Measurements from ENCODE around the gene PLD3.

Gene PLD3, protein sequence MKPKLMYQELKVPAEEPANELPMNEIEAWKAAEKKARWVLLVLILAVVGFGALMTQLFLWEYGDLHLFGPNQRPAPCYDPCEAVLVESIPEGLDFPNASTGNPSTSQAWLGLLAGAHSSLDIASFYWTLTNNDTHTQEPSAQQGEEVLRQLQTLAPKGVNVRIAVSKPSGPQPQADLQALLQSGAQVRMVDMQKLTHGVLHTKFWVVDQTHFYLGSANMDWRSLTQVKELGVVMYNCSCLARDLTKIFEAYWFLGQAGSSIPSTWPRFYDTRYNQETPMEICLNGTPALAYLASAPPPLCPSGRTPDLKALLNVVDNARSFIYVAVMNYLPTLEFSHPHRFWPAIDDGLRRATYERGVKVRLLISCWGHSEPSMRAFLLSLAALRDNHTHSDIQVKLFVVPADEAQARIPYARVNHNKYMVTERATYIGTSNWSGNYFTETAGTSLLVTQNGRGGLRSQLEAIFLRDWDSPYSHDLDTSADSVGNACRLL

DNA sequence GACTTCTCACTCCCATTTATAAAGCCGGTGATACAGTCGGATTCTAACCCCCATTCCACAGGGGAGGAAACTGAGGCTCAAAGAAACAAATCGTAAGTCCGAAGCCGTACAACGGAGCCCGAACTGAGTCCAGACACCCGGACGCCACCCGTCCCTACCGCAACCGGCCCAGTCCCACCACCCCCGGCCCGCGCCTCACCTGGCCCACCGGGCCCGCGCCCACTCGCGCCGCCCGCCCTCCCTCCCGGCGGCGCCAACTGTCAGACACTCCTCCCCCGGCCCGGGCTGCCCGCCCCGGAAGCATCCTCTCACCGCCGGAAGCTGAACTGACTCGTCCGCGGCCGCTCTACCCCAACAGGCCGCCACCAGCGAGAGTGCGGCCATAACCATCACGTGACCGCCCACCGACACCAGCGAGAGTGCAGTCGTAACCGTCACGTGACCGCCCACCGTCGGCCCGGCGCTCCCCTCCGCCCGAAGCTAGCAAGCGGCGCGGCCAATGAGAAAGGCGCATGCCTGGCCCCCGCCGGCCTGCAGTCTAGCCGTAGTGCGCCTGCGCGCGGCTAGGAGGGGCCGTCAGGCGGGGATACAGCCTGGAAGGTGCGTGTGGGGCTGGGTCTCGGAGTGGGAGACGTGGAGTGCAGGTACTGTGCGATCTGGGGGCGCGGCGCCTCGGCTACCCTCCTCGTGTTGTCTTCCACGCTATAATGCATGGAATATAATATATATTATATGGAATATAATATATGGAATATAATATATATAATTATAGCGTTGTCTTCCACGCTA, at the start of gene PLD3, which contains the start of gene C19orf47:
Gene PLD3, plus strand, starts transcription at position 571 of the 789 bp plus-strand sequence. CDS start 17,789 bp downstream, outside the sequence.
Gene C19orf47, minus strand, starts transcription at position 273 of the 789 bp plus-strand sequence. CDS start 6,540 bp downstream, outside the sequence.
- peak; percentile 92 for FAIRE-seq

DNA sequence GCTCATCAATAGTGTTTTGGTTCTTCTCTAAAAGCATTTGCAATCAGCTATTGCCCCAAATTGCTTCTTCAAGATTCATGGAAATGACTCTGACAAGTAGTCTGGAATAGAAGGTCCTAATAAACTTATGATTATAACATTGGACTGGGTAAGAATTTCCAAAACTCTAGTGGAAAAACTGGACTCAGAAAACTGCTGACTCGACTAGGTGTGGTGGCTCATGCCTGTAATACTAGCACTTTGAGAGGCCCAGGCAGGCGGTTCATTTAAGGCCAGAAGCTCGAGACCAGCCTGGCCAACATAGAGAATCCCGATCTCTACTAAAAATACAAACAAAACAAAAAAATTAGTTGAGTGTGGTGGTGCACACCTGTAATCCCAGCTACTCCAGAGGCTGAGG, 47.8 kb upstream of the PLD3 start:
- FAIRE-seq: no peak

DNA sequence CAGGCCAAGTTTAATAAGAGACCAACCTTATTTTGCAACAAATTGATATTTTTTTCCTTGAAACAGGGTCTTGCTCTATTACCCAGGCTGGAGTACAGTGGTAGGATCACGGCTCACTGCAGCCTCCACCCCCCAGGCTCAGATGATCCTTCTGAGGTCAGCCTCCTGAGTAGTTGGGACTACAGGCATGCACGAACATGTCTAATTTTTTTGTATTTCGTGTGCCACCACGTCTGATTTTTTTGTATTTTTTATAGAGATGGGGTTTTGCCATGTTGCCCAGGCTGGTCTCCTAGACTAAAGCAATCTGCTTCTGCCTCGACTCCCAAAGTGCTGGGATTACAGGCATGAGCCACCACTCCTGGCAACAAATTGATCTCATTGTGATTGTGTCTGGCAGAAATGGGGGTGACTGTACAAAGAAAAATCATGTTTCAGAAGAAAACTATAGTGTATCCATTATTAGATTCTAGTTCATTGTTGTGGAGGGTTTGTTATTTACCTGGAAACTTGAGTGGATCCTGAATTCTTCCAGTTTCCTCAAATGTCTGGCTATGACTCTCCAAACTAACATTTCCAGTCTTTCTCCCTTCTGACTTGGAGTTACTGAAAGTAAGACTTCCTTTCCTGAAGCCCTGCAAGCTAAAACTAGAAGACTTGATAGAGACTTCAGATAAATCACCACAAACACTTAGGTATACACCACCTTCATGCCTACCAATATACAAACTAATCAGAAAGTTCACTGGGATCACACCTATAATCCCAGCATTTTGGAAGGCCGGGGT, 46.1 kb upstream of the PLD3 start:
- no peak for FAIRE-seq

DNA sequence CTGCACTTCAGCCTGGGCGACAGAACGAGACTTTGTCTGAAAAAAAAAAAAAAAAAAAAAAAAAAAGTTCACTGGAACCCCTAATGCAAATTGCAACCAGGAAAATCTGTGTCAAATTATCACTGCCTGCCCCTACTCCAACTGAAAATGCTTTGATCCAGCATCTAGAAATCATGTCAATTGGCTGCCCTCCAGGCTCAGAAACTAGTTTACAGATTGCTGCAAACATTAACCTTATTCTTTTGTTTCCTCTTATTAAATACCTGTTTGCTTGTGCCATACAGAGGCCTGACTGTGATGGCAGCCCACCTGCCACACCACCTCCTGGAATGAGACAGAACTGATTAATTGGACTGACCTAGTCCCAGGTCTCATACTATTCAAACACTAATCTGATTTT, 44.7 kb upstream of the PLD3 start:
- FAIRE-seq: no peak

DNA sequence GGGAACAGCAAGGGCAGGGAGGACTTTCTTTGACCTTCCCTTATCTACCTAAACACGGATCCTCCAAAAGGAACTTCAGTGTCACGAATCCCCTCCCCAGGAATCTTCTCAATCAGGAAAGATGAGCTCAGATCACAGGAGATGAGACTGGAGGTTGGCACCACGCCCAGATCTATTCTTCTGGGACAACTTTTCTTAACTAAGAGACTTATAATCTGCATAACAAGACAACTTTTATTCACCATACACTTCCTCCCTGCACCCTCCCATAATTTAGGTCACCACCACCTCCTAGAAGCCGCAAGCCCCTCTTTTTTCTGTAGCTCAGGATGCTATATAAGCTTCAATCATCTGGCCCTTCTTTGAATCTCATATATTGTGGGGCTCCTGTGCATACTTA, 44.2 kb upstream of the PLD3 start:
- FAIRE-seq: no peak

DNA sequence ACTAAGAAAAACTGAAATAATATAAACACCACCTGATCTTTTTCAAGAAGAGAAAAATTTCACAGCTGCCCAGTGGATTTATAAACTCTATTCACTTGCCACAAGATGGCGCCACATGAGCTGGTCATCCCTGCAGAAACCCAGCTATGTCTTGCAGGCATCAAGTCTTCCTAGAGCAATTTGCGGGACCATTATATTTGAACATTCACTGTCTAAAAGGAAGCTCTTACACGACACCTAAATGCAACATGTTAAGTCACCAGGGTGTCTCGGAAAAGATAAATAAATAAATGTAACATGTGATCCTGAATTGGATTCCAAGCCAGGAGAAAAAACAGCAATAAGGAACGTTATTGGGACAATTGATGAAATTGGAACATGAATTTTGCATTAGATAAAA, 43.1 kb upstream of the PLD3 start:
- FAIRE-seq: peak; percentile 98

DNA sequence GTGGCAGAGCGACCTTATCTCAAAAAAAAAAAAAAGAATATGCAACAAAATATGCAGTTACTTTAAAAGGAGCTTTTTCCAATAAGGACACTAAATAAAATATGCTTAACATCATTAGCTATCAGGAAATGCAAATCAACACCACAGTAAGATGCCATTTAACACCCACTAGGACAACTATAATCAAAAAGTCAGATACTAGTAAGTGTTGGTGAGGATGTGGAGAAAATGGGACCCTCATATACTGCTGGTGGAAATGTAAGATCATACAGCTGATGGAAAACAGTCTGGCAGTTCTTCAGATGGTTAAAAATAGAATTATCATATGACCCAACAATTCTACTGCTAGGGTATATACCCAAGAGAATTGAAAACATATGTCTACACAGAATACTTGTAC, 38.8 kb upstream of the PLD3 start:
- no peak for FAIRE-seq

DNA sequence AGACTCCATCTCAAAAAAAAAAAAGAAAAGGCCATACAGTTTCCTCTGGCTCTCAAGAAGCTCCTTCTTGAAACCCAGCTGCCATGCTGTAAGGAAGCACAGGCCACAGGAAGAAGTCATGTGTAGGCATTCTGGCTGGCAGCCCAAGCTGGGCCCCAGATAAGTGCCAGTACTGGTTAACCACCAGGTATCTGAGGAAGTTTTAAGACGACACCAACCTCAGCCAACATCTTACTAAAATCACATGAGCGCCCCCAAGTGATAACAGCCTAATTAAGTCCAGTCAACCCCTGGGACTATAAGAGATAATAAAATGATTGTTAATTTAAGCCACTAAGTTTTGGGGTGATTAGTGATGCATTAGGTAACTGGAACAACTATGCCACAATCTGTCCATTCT, 36.0 kb upstream of the PLD3 start:
- no peak for FAIRE-seq

DNA sequence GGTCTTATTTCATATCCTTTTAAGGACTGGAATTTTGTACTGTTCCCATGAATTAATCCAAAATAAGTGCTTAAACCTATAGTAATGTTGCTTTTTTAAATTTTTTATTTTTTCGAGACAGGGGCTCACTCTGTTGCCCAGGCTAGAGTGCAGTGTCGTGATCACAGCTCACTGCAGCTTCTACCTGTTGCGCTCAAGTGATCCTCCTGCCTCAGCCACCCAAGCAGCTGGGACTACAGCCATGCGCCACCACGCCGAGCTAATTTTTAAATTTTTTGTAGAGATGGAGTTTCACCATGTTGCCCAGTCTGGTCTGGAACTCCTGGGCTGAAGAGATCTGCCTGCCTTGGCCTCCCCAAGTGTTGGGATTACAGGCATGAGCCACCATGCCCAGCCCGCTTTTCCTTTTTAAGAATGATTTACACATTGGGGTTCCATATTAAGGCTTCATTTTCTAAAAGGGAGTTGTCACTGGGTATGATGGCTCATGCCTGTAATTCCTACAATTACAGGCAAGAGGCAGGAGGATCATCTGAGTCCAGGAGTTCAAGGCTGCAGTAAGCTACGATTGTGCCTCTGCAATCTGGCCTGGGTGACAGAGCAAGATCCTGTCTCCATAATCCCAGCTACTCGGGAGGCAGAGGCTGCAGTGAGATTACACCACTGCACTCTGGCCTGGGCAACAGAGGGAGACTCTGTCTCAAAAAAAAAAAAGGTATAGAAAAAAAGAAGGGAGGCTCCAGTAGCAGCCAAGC, 35.1 kb upstream of the PLD3 start:
- FAIRE-seq: no peak

DNA sequence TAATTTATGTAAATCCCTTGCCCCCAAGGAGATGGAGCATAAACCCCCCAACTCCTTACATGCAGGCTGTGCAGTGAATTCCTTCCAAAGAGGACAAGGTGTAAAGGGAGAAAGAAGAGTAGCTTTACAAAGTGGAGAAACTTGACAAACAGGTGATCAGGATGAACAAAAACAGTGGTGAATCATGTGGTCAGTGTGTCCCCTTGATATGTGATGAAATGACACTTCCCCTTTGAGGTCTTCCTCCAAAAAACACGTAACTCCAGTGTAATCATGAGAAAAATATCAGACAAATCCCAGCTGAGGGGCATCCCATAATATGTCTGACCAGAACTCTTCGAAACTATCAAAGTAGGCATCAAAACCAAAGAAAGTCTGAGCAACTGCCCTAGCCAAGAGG, 33.8 kb upstream of the PLD3 start:
- no peak for FAIRE-seq

DNA sequence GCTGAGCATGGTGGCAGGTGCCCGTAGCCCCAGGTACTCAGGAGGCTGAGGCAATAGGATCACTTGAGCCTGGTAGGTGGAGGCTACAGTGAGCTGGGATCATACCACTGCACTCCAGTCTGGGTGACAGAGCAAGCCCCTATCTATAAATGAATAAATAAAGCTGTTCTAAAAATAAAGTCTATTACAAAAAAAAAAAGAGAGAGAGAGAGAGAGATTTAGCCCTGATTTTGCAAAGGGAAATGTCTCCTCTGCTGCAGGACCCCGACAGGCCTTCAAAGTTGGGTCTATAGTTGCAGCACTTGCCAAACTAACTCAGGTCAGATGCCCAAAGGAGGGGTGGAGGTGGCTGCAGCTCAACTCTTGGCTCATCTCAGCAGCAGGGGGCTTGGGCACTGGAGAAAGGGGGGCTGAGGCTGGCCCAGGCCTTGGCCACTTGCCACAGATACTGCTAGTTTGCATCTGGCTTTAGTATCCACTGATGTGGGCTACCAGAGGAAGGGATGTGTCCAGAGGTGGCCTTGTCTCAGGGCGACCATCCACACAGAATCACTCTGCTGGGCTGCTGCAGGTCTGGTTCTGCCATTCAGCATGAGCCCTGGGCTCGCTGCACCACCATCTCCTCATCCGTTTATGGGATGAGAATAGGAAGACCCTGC, 32.6 kb upstream of the PLD3 start:
- no peak for FAIRE-seq

DNA sequence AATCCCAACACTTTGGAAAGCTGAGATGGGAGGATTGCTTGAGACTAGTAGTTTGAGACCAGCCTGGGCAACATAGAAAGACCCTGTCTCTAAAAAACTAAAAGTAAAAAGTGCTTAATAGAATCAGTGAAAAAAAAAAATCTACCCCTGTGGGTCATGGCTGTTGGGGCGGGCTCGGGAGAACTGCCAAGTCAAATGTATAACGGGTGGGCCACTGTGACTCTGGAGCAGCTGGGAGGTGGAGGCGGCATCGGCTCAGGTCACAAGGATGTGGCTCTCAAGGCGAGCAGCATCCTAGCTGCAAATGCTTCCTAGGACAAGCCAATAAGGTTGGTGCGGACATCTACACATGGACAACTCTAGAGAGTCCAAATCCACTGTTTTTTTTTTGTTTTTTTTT, 31.2 kb upstream of the PLD3 start:
- no peak for FAIRE-seq

DNA sequence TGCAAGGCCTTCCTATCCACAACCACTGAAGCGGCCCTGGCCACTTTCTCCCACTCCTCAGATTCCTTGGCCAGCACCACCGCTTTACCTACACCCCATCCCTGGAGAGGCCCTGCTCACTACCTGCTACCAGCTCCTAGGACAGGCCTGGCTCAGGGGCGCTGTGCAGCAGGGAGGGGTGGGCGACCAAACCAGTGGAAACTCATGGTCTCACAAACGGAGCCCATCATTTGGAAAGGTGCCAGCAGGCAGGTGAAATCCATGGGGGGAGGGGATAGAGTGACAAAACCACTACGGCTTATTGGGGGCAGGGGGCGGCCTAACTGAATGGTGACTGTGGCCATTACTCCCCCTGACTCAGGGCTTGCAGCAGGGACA, 27.9 kb upstream of the PLD3 start:
- FAIRE-seq: no peak

DNA sequence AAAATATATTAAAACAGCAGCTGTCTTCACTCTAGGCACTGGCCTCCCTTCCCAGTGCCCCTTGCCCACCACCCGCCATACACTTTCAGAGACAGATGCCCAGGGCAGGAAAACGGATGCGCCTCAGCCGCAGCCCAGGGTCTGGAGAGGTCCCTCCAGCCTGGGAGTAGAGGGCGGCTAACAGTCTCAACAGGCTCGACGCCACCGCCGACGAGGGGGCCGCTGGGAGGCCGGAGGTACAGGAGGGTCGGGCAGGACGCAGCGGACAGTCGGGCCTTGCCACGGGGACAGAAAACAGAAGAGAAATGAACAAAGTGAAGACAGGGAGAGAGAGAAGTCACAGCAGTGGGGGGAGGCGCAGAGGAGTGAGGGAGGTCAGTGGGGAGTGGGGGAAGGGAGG, 27.4 kb upstream of the PLD3 start:
- FAIRE-seq: no peak

DNA sequence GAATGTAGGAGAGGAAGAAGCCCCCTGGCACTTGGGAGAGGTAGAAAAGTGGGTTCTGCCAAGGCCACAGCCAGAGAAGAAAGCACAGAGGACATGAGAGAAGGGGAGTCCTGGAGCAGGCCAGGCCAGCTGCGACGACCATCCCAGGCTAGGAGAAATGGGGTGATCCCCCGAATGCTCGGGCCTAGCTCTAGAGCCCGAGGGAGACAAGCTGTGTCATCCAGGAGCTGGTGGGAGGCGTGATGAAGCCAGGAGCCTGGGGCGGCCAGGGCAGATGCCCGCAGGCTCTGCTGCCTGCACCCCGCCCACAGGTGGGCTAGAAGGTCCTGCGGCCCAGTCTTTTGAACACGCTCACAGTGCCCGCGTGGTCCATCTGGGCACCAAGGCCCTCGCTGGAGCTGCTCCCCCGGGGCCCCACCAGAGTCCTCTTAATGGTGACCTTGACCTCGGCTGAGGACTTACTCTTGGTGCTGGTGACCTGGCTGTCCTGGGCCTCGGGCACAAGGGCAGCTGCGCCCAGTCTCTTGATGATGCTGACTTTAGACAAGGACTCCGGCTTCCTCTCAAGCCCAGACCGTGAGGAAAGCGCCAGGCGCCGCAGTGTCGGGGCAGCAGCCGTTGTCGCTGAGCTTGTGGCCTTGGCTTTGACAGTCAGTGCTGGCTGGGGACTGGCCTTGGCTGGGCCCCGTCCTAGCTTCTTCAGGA, 26.8 kb upstream of the PLD3 start:
- FAIRE-seq: no peak

DNA sequence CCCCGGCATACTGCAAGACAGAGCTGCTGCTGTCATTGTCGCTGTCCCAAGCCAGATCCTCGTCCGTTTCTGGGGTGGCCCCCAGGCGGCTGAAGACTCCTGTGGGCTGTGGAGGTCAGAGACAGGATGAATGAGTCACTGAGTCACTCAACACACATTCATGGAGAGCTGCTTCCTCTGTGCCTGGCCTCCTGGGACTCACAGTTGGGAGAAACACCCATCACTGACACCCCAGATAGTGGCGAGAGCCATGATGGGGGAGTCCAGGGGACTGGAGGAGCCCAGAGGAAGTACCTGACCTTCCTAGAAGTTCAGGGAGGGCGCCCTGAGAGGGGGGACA, 26.3 kb upstream of the PLD3 start:
- no peak for FAIRE-seq

DNA sequence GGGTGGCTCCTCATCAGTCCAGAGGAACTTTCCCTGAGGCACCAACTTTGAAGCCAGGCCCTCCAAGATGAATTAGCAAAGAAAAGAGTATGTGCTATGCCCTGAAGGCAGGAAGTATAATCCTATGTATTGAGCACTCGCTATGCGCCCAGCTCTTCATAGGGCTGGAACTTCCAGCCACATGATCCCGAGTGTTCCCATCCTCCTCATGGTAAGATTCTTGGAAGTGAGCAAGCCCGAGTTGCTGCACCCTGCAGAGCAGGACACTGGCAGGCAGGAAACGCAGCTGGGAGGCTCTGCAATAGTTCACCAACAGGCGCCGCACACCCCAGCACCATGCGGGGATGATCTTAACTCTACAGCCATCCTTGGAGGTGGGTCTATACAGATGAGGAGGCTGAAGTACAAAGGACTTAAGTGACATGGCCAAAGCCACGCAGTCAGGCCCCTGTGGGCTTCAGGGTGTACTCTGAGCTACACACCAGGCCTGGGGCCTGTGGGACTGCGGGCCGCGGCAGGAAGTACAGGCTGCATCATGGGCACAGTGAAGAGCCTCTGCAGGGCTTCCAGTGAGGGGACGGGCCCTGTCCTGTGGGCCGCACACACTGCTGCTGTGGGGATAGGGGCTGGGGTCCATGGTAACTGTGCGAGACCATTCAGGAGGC, 25.4 kb upstream of the PLD3 start:
- FAIRE-seq: no peak

DNA sequence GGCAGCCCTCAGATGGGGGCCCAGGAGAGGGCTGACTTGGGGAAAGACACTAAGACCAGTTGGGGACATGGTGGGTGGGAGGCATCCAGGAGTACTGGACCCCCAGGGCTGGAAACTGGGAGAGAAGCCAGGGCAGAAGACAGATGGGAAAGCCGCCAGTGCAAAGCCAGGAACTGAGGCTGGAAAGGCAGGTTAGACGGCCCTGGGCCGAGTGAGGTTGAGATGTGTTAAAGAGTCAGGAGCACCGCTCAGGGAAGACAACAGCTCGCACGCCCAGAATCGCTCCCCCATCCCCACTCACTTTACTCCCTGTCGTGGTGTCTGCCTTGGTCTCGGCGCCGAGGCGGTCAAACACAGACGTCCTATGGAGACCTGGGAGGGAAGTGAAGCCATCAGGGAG, 24.8 kb upstream of the PLD3 start:
- FAIRE-seq: no peak

DNA sequence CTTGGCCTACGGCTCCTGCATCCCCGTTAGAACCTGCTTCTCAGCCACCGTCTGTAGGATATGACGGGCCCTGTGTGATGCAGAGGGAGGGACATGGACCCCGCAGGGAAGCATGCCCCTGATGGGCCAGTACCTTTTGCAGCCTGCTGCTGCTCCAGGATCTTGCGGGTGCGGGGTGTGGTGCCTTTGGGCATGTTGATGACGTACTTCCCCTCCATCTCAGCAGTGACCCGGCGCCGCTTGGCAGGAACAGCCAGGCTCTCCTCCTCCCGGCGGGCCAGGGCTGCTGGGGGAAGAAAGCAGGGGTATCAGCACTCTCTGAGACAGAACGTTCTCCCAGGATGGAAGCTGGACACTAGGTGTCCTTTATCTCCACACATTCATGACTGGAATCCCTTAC, 22.3 kb upstream of the PLD3 start:
- no peak for FAIRE-seq

DNA sequence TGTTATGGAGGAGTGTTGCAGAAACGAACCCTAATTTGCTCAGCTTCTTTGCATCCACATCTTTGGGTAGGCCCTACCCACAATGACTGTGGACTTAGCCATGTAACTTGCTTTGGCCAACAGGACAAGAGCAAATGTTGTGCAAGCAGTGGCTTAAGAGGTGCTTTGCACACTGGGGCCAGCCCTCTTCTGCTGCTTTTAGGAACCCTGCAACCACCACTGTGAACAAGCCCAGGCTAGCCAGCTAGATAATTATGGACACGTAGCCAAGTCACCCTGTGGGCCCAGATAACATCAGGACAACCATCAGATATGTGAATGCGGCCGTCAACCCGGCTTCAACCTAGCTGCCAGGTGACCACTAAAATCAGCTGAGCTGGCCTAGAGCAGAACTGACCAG, 17.4 kb upstream of the PLD3 start:
- no peak for FAIRE-seq

DNA sequence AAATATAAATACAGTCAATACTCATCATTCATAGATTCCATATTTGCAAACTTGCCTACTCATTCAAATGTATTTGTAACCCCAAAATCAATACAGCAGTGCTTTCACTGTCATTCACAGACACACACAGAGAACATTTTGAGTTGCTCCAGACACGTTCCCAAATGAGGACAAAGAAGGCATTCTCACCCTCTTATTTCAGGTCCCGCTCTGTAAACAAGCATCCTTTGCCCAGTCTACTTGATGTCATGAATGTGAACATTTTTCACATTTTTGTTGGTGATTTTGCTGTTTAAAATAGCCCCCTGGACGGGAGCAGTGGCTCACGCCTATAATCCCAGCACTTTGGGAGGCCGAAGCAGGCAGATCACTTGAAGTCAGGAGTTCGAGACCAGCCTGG, 15.8 kb upstream of the PLD3 start:
- FAIRE-seq: no peak
